Smooth muscle cell (in vitro differentiated cells): Measurements from ENCODE around the gene ZNF850. TPM values are rescaled to one million over a fixed set of nuclear protein-coding genes. Genes with fewer than 3 reads are reported as not detected.
"Not testable (repeated sequence)": the region's sequence is repeated elsewhere in the genome, so short reads cannot be mapped to it uniquely, and the experiment has no call there.

Source experiments
- DNase-seq: peaks from one replicate; lab custom pipeline; 2025; ENCODE audit not compliant: unreplicated experiment; lab: John Stamatoyannopoulos, UW
- H2AFZ ChIP-seq: fragments of 200-600 bp; sonication (generic); 2 replicates; pipeline ENCODE4 v1.6.0; 2016; ENCODE audit warnings: antibody characterized with exemption, low read depth, mild to moderate bottlenecking
- H3F3A ChIP-seq: fragments of 200-600 bp; sonication (generic); 2 replicates; pipeline ENCODE4 v1.6.0; 2017; ENCODE audit warnings: antibody characterized with exemption, low read depth
- H3K27ac ChIP-seq: fragments of 200-600 bp; sonication (generic); 2 replicates; pipeline ENCODE4 v1.5.1; 2016; ENCODE audit warnings: low read depth, mild to moderate bottlenecking
- H3K27me3 ChIP-seq: fragments of 200-600 bp; sonication (generic); 2 replicates; pipeline ENCODE4 v1.6.1; 2016; ENCODE audit warnings: low read depth, mild to moderate bottlenecking
- H3K36me3 ChIP-seq: fragments of 200-600 bp; sonication (generic); 2 replicates; pipeline ENCODE4 v1.5.1; 2016; ENCODE audit warnings: low read depth
- H3K4me1 ChIP-seq: fragments of 200-600 bp; sonication (generic); 2 replicates; pipeline ENCODE4 v1.5.1; 2016; ENCODE audit warnings: low read depth
- H3K4me2 ChIP-seq: fragments of 200-600 bp; sonication (generic); 2 replicates; pipeline ENCODE4 v1.6.0; 2016; ENCODE audit warnings: mild to moderate bottlenecking
- H3K4me3 ChIP-seq: fragments of 200-600 bp; sonication (generic); 2 replicates; pipeline ENCODE4 v1.5.1; 2016; ENCODE audit warnings: mild to moderate bottlenecking
- H3K79me2 ChIP-seq: fragments of 200-600 bp; sonication (generic); 2 replicates; pipeline ENCODE4 v1.6.0; 2016; ENCODE audit warnings: low read depth, mild to moderate bottlenecking
- H3K9ac ChIP-seq: fragments of 200-600 bp; sonication (generic); 2 replicates; pipeline ENCODE4 v1.6.0; 2016; ENCODE audit warnings: low read depth
- H3K9me3 ChIP-seq: fragments of 200-600 bp; sonication (generic); replicated peaks from 2 replicates; pipeline ENCODE4 v1.5.1; 2016; ENCODE audit warnings: low read depth
- H4K20me1 ChIP-seq: fragments of 200-600 bp; sonication (generic); 2 replicates; pipeline ENCODE4 v1.6.0; 2016; ENCODE audit warnings: low read depth
- CTCF ChIP-seq: fragments of 200-600 bp; sonication (generic); IDR thresholded peaks from 2 replicates; pipeline ENCODE4 v1.5.1; 2017; ENCODE audit warnings: borderline replicate concordance, mild to moderate bottlenecking, antibody characterized with exemption; ENCODE audit not compliant: insufficient read depth, poor library complexity, severe bottlenecking
- WGBS: methylation state at CpG from one replicate; pipeline ENCODE4 v1.1.7; 2016; ENCODE audit warnings: low lambda C conversion rate; 5-methylcytosine and 5-hydroxymethylcytosine counted together
- polyA plus RNA-seq: library from polyadenylated mRNA; unstranded; fragments of >200 nt; fragmentation: Nextera tagmentation; extraction: Ambion mirVana; gene quantifications from 2 replicates; pipeline ENCODE4 v1.2.1, GENCODE V29; 2016
- total RNA-seq: library from RNA; depleted of rRNA; stranded (reverse); fragments of >200 nt; gene quantifications from 2 replicates; pipeline ENCODE4 v1.2.3, GENCODE V29; 2014

The ZNF850 gene
- total and polyA plus RNA-seq, 2 experiments from 2014 or later: 0.78 to 2.8 TPM

GRCh38 chr19:36807029-36807428, 34.4 kb upstream of the ZNF850 start:
- H3K9me3 ChIP-seq: peaks cover 42% of the 10 kb centered on the region

GRCh38 chr19:36805364-36805763, 32.8 kb upstream of the ZNF850 start:
- Histone ChIP-seq H2AFZ (no peak overlapping the region), H3K4me2 (no peak overlapping the region), H3K27ac (no peak overlapping the region), H3K79me2 (no peaks in the 10 kb centered on the region), H3K4me1 (no peaks in the 10 kb centered on the region), H3K27me3 (no peaks in the 10 kb centered on the region), H3K4me3 (no peak overlapping the region), H3F3A (no peaks in the 10 kb centered on the region), H3K9ac (no peak overlapping the region), H3K9me3 (peaks cover 27% of the 10 kb centered on the region), H4K20me1 (no peaks in the 10 kb centered on the region), H3K36me3 (no peaks in the 10 kb centered on the region)
- TF ChIP-seq CTCF: no peak
- DNase-seq: no peak
- 88% methylated on average over 1 of the region's 1 CpG for WGBS

More at GRCh38 chr19:36807029-36807428, 34.4 kb upstream of the ZNF850 start:
- no peak overlapping the region for H3K9ac ChIP-seq
- no peaks in the 10 kb centered on the region for H3K4me1 ChIP-seq
- no peaks in the 10 kb centered on the region for H3K79me2 ChIP-seq
- no peak overlapping the region for H3K4me3 ChIP-seq
- H3K36me3 ChIP-seq: no peaks in the 10 kb centered on the region
- TF ChIP-seq CTCF: no peak
- H3F3A ChIP-seq: no peaks in the 10 kb centered on the region
- no peaks in the 10 kb centered on the region for H4K20me1 ChIP-seq
- H3K4me2 ChIP-seq: no peak overlapping the region
- no peak overlapping the region for H2AFZ ChIP-seq
- H3K27ac ChIP-seq: no peak overlapping the region
- no peaks in the 10 kb centered on the region for H3K27me3 ChIP-seq
- no peak for DNase-seq

GRCh38 chr19:36797786-36798108, 25.1 kb upstream of the ZNF850 start:
- H3K4me2 ChIP-seq: no peak overlapping the region
- H3K4me3 ChIP-seq: no peak overlapping the region
- H3F3A ChIP-seq: no peaks in the 10 kb centered on the region
- H3K27me3 ChIP-seq: no peaks in the 10 kb centered on the region
- no peak for TF ChIP-seq CTCF
- no peaks in the 10 kb centered on the region for H3K36me3 ChIP-seq
- no peaks in the 10 kb centered on the region for H3K79me2 ChIP-seq
- no peak overlapping the region for H2AFZ ChIP-seq
- H3K9ac ChIP-seq: no peak overlapping the region
- WGBS: 93% methylated on average over 9 of the region's 9 CpGs
- H3K4me1 ChIP-seq: no peaks in the 10 kb centered on the region
- no peak overlapping the region for H3K27ac ChIP-seq
- no peaks in the 10 kb centered on the region for H4K20me1 ChIP-seq
- no peak for DNase-seq
- peaks cover 9% of the 10 kb centered on the region for H3K9me3 ChIP-seq

GRCh38 chr19:36796714-36796992, 24.0 kb upstream of the ZNF850 start:
- no peaks in the 10 kb centered on the region for H4K20me1 ChIP-seq
- H3K27me3 ChIP-seq: no peaks in the 10 kb centered on the region
- H3K36me3 ChIP-seq: no peaks in the 10 kb centered on the region
- H2AFZ ChIP-seq: no peak overlapping the region
- H3K9ac ChIP-seq: no peak overlapping the region
- peaks cover 9% of the 10 kb centered on the region for H3K9me3 ChIP-seq
- no peaks in the 10 kb centered on the region for H3K4me1 ChIP-seq
- H3K27ac ChIP-seq: no peak overlapping the region
- no peak for TF ChIP-seq CTCF
- no peaks in the 10 kb centered on the region for H3K79me2 ChIP-seq
- no peak overlapping the region for H3K4me3 ChIP-seq
- no peak overlapping the region for H3K4me2 ChIP-seq
- DNase-seq: no peak
- WGBS: 98% methylated on average over 19 of the region's 19 CpGs
- no peaks in the 10 kb centered on the region for H3F3A ChIP-seq

- H3K4me2 ChIP-seq, H2AFZ ChIP-seq, DNase-seq, H3K9me3 ChIP-seq, H3K36me3 ChIP-seq, H3K27ac ChIP-seq, H3K79me2 ChIP-seq, H3K27me3 ChIP-seq, H4K20me1 ChIP-seq, H3F3A ChIP-seq, H3K4me3 ChIP-seq, H3K4me1 ChIP-seq, H3K9ac ChIP-seq: not testable (repeated sequence)
- WGBS: 91% methylated on average over 32 of the region's 34 CpGs
Measured at GRCh38 chr19:36791420-36792141, 19.0 kb upstream of the ZNF850 start.
